MCF 10A (cell line): ENCODE measurements around the gene CCPG1. TPM values are rescaled to one million over a fixed set of nuclear protein-coding genes. Genes with fewer than 3 reads are reported as not detected.

Experiments used
- BruUV-seq: library from RNA; stranded (reverse); fragments of 400-500 nt; replicated peaks from 2 replicates; lab custom pipeline; 2021; lab: Mats Ljungman, UMichigan
- CTCF ChIA-PET: fragments of 300-600 bp; sonication (Branson Sonifier 250); formaldehyde crosslinking; extraction: SDS; loops from one replicate; lab custom pipeline; 2021; ENCODE audit warnings: antibody characterized with exemption, inconsistent platforms; lab: Yijun Ruan, JAX
- POLR2A ChIA-PET: fragments of 300-600, 350-650 bp; sonication (Branson Sonifier 250); formaldehyde crosslinking; extraction: SDS; loops from one replicate; lab custom pipeline; 2020; ENCODE audit warnings: antibody characterized with exemption, inconsistent platforms; lab: Yijun Ruan, JAX
- DNase-seq: peaks from one replicate; pipeline ENCODE4 v3.0.0-alpha.2; 2018; ENCODE audit not compliant: unreplicated experiment
- H3K27ac Mint-ChIP-seq: one replicate; pipeline ENCODE4 v1.8.0; 2022; ENCODE audit warnings: mild to moderate bottlenecking, low read depth, mixed read lengths; ENCODE audit not compliant: unreplicated experiment
- H3K27me3 Mint-ChIP-seq: one replicate; pipeline ENCODE4 v1.8.0; 2022; ENCODE audit warnings: mixed read lengths; ENCODE audit not compliant: insufficient read depth, unreplicated experiment
- H3K36me3 Mint-ChIP-seq: one replicate; pipeline ENCODE4 v1.8.0; 2022; ENCODE audit warnings: mild to moderate bottlenecking, moderate library complexity, mixed read lengths; ENCODE audit not compliant: insufficient read depth, unreplicated experiment
- H3K4me1 Mint-ChIP-seq: one replicate; pipeline ENCODE4 v1.8.0; 2022; ENCODE audit warnings: mixed read lengths; ENCODE audit not compliant: insufficient read depth, unreplicated experiment
- H3K4me3 Mint-ChIP-seq: one replicate; pipeline ENCODE4 v1.8.0; 2022; ENCODE audit warnings: mild to moderate bottlenecking, moderate library complexity, mixed read lengths; ENCODE audit not compliant: unreplicated experiment
- H3K9me3 Mint-ChIP-seq: one replicate; pipeline ENCODE4 v1.8.0; 2022; ENCODE audit warnings: mixed read lengths; ENCODE audit not compliant: unreplicated experiment
- CTCF ChIP-seq: fragments of 200-600 bp; IDR thresholded peaks from one replicate; pipeline ENCODE4 v1.8.0; 2022; ENCODE audit warnings: antibody characterized with exemption, mild to moderate bottlenecking; ENCODE audit not compliant: unreplicated experiment
- intact Hi-C: fragments of 100-400 bp; cut with micrococcal nuclease; formaldehyde crosslinking; loops from 2 replicates; pipeline ENCODE4 v1.14.1; 2022
- total RNA-seq: library from RNA; stranded (reverse); gene quantifications from 2 replicates; pipeline ENCODE4 v1.2.3, GENCODE V29; 2022

The CCPG1 gene
- total RNA-seq, 1 experiment from 2014 or later, result 30.4 TPM

GRCh38 chr15:55320963-55321362 lies 87.2 kb downstream of the CCPG1 start:
- intact Hi-C loops, result no loop called here

GRCh38 chr15:55320238-55320550 lies 88.0 kb downstream of the CCPG1 start:
- BruUV-seq, result no TSS peak
- ChIA-PET POLR2A (interaction anchor here (0.6 to 3.3 kb wide), 8 partner anchors 32 to 1394 kb away, joined by 3 to 22 read pairs (median 6); partner anchors contain the start of gene RSL24D1), CTCF (interaction anchor here (1.0 to 1.7 kb wide), 3 partner anchors 9 to 115 kb away, joined by 3 read pairs; no protein-coding TSS in a partner anchor)
- H3K27ac Mint-ChIP-seq, result no peak overlapping the region
- H3K9me3 Mint-ChIP-seq, result no peaks in the 10 kb centered on the region
- H3K36me3 Mint-ChIP-seq, result peaks cover 23% of the 10 kb centered on the region
- TF ChIP-seq CTCF, result no peak
- intact Hi-C loops, result no loop called here
- no peaks in the 10 kb centered on the region for H3K27me3 Mint-ChIP-seq
- peaks cover 14% of the 10 kb centered on the region for H3K4me1 Mint-ChIP-seq
- H3K4me3 Mint-ChIP-seq, result peak overlapping the region; percentile 93
- DNase-seq, result no peak

More at GRCh38 chr15:55320963-55321362, 87.2 kb downstream of the CCPG1 start:
- POLR2A ChIA-PET, result no interaction called here
- H3K36me3 Mint-ChIP-seq, result peaks cover 29% of the 10 kb centered on the region
- TF ChIP-seq CTCF, result no peak
- CTCF ChIA-PET, result no interaction called here
- no TSS peak for BruUV-seq
- H3K27me3 Mint-ChIP-seq, result no peaks in the 10 kb centered on the region
- H3K9me3 Mint-ChIP-seq, result no peaks in the 10 kb centered on the region
- peaks cover 11% of the 10 kb centered on the region for H3K4me1 Mint-ChIP-seq
- no peak for DNase-seq
- H3K4me3 Mint-ChIP-seq, result no peak overlapping the region
- no peak overlapping the region for H3K27ac Mint-ChIP-seq

GRCh38 chr15:55319537-55320237 lies 88.5 kb downstream of the CCPG1 start:
- no peaks in the 10 kb centered on the region for H3K27me3 Mint-ChIP-seq
- no peak for TF ChIP-seq CTCF
- POLR2A ChIA-PET, result interaction anchor here (0.6 to 3.3 kb wide), 27 partner anchors 9 to 1410 kb away, joined by 3 to 22 read pairs (median 4); partner anchors contain the start of genes CCPG1, PIERCE2 and RSL24D1
- intact Hi-C loops, result loop anchor here (1.0 kb wide), 3 partner anchors 89 to 322 kb away; partner anchors contain the start of genes CCPG1 and PIERCE2
- peak; percentile 22 for DNase-seq
- peak overlapping the region; percentile 93 for H3K4me3 Mint-ChIP-seq
- no peaks in the 10 kb centered on the region for H3K9me3 Mint-ChIP-seq
- H3K36me3 Mint-ChIP-seq, result peaks cover 18% of the 10 kb centered on the region
- peak overlapping the region; percentile 98 for H3K27ac Mint-ChIP-seq
- TSS peak; percentile 67 for BruUV-seq
- CTCF ChIA-PET, result interaction anchor here (0.6 to 2.3 kb wide), 9 partner anchors 9 to 639 kb away, joined by 3 to 12 read pairs (median 3); partner anchors contain the start of genes CCPG1 and PIERCE2
- peaks cover 15% of the 10 kb centered on the region for H3K4me1 Mint-ChIP-seq
